ENCODE data around the gene HSPB6.

- no peak for TF ChIP-seq POLR2AphosphoS5 (IDR thresholded peaks at IDR 0.05)
- no peak for TF ChIP-seq CTCF (IDR thresholded peaks at IDR 0.05)
- no peak for TF ChIP-seq EP300 (IDR thresholded peaks at IDR 0.05)
- no peak for TF ChIP-seq POLR2A (IDR thresholded peaks at IDR 0.05)
These were observed 41.4 kb downstream of the HSPB6 start for GRCh38 chr19:35715355-35715809.

Measured in sigmoid colon (tissue), 4 donors.